Central memory CD4-positive, alpha-beta T cell (primary cell): ENCODE measurements around the gene TTLL12.

Source experiments
- DNase-seq: peaks from one replicate; pipeline ENCODE4 v3.0.0; 2022

Gene TTLL12

DNA sequence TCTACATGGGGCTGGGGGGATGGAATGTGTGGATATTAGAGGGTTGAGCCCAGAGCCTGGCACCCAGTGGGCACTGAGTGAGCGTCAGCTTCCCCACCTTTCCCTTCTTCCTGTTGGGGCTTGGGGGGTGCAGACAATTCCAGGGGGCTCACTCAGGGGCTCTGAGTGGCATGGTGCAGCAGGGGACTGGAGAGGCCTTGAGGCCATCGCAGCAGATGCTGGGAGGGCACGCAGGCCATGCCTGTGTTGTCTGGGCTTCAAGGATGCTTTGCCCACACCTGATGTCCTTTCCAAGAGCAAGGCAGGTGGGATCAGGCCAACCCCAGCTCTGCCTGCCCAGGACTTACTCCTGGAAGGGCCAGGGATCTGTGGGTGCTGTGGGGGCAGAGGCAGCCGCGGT, 11.2 kb upstream of the TTLL12 start:
- DNase-seq: no peak

DNA sequence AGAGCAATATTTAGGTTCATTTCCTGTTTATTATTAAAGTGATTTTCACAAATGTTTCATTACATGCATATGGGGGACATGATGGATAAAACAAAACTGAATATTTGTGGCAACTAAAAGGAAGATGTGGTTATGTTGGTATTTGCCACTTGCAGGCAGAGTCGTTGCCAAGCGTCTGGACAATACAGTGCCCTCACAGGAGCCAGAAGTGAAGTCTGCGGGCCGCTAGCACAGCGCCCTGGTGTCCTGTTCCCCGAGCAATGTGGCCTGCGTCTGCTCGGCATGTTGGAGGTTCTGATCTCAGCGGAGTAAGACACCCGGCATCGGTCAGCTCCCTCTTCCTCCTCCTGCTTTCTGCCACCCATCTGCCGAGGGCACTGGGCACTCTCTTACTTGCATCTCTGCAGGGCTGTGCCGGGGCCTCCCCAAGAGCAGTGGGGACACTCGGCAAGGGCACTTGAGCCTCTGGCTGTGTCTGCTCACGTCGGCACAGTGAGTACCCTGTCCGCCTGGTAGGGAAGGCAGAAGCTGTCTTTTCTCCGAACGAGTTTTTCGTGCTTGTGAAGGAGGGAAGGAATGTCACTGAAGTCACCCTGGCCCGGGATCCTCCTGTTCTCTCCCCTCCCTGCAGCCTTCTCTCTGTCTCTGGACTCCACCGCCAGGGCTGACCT, 10.5 kb upstream of the TTLL12 start:
- DNase-seq: no peak

DNA sequence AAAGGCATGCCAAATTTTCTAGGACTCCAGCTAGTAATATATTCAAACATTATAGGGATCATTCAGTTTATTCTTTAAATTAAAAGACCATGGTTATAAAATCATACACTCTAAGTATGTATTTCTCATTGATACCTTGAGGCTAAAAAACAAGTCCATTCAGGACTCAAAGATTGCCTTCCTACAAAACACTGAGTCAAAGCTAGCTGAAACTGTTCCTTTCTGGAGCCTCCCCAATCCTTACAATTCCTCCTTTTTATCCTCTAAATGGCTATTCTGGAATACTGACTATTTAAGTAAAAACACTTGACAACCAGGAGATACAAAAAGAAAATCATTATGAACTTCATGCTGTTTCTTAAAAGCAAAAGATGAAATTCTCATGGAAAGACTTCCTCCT, 4.9 kb upstream of the TTLL12 start:
- no peak for DNase-seq

DNA sequence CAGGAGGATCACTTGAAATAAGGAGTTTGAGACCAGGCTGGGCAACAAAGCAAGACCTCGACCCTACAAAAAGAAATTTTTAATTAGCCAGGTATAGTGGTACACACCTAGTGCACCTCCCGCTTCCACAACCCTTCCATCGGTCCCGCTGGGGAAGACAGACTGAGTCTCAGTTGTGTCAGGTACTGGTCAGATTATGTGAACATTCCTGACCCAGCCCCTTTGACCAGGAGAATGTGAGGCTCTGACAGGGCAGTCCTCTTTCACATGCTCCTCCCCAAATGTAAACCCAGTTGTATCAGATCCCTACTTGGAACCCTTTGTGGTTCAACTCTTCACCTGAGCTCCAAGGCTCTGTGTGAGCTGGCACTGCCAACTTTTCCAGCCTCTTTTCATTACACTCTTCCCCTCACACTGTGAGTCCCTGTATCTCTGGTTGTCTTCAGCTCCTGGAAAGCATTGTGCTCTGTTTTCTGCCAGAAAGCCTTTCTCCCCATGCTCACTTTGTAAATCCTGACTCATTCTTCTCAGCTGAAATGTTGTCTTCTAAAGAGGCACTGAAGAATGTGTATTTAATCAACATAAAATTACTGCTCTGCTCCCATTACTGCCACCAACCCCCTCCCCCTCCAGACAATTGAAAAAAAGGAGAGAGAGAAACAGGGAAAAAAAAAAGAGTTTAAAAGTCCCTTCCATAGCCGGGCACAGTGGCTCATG, 2.1 kb upstream of the TTLL12 start:
- no peak for DNase-seq

DNA sequence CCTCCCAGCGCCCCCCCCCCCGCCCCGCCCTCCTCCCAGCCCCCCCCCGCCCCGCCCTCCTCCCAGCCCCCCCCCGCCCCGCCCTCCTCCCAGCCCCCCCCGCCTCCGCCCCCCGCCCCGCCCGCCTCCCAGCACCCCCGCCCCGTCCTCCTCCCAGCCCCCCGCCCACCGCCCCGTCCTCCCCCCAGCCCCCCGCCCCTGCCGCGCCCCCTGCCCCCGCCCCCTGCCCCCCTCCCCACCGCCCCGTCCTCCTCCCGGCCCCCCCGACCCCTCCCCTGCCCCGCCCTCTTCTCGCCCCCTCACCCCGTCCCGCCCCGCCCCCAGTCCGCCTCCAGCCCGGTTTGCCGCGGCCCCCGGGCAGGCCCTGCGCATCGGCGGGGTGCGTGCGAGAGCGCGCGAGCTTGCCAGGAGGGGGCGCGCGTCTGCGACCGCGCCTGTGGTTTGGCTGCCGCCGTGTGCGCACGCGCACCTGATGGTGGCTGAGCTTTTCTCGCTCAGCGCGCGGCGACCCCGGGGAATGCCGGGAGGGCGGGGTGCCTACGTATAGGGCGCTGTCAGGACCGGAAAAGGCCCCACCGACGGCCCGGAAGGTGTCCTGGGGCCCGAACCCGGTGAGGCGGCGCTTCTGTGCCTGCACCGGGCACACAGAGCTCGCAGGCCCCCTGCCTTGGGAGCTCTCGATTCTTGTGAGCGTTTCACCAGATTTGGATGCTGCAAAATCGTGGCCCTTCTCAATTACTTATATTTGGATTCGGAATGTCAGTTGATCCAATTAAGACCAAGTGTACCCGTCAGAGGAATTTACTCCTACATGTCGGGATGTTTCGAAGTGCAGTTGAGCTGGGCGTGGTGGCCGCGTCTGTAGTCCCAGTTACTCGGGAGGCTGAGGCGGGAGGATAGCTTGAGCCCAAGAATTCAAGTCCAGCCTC, 501 bp upstream of the TTLL12 start:
- peak; percentile 96 for DNase-seq

DNA sequence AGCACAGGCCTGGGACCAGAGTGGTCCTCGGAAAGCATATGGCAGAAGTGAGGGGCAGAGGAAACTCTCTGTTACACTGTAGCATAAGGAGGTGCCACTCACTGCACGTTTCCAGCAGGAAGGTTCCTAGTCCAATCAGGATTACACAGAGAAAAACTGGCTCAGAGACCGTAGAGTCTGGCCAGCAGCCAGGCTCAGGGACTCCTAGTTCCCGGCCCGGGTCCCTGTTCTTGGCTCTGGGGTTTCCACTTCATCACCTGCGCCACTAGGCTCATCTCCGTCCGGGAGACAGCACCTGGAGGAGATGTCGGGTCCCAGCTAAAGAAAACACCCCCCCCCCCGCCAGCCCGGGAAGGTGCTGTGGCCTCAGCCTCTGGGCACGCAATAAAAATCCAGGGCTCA, 1.1 kb downstream of the TTLL12 start:
- DNase-seq: no peak

DNA sequence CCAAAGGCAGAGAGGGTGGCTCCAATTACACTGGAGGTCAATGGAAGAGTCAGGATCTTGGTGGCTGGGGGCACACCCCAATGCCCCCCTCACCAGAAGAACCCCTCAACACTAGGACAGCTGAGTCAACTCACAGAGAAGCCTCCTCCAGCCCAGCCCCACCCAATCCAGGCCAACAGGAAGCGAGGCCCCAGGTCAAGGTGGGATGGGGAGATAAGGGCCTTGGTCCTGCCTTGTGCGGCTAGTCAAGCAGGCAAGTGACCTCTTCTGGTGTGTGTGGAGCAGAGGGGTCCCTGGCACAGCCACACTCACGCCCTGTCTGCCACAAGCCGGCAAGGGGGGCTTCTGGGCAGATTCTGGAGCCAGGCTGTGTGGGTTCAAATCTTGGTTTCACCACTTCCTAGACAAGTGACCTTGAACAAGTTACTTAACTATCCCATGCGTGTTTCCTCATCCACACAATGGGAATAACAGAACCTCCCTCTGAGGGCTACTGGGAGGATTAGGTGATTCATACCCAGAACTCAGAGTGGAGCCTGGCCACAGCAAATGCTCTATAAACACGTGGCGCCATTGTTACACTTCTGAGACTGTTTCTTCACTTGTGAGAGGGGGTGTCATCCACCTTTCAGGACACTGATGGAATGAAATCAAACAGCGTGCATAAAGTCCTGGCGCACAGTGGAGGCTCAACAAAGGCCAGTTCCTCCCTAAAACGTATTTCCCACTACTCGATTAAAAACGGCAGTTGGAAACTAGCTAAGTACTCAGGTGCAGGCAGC, 3.2 kb downstream of the TTLL12 start:
- no peak for DNase-seq

DNA sequence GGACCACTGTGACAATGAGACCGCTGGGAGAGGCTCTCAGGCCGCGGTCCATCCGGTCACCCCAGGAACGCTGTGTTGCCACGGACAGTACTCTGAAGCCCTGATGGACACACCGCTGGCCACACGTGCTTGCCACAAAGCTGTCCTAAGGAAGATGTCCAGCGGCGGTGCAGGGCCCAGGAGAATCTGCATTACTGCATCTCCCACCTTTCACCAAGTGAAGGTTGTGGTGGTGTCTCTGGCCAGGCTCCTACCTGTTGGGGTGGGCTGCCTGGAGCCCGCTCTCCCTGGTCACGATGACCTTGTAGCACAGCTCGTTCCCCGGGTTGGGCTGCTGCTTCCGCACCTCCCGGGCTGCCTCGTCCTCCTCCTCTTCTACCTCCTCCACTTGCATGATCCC, 4.2 kb downstream of the TTLL12 start:
- no peak for DNase-seq

DNA sequence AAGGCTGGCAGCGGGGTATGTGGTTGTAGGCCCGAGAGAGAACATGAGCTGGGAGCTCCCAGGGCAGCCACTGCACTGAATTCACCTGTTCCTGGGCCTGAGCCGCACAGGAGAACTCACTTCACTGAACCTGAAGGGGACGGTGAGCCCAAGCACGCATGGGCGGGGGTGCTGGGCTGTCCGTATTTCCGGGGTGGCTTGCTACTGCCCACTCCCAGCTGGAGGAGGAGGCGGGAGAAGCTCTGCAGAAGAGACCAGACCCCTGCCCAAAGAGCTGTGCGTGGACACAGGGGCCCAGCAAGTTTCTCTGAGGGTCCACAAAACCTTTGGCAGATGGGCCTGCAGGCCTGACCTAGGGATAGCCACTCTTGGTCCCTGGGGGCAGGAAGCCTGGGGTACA, 4.8 kb downstream of the TTLL12 start:
- no peak for DNase-seq

DNA sequence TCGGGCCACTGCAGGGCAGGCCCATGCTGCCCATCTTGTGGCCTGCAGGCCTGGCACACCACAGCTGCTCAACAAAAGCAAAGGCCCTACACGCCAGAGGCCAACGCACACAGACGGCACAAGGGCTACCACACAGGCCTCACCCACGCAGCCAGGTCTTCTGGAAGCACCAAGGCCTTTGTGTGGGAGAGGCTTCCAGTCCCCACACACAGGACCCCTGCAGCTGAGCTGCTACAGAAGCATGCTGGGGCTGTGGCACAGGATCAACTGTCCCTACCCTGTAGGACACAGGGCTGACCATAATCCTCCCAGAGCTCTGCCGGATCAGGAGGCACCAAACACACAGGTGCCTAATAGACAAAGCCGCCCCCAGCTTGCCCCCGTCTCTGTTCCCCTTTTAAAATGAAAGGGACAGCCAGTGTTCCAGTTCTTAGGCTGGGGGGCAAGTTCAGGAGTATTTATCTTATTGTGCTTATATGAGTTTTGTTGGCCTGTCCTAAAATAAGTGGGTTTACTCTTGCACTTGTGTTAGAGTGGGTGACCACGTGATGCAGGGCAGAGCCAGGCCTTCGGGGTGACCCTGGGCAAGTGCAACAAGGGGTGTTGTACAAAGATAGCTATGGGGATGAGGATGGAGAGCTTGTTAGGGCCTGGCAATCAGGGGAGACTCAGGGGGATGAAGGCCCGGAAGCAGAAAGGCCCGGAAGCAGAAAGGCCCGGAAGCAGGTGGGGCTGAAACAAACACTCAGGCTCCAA, 5.4 kb downstream of the TTLL12 start:
- DNase-seq: no peak

DNA sequence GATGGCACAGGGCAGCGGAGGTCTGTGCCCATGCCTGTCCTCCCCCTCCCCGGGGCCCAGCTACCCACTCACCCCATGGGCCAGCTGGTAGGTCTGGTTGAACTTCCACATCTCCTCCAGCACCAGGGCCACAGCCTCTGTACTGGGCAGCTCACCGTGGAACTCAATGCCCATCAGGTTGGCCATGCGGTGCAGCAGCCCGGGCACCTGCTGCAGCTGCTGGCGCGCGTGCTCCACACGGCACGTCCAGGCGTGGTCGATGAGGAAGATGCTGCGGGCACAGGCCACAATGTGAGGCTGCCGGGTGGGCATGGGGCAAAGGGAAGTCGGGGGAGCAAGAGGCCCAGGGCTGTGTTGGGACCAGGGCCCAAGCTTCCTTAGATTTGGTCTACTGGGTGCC, 6.3 kb downstream of the TTLL12 start:
- no peak for DNase-seq

DNA sequence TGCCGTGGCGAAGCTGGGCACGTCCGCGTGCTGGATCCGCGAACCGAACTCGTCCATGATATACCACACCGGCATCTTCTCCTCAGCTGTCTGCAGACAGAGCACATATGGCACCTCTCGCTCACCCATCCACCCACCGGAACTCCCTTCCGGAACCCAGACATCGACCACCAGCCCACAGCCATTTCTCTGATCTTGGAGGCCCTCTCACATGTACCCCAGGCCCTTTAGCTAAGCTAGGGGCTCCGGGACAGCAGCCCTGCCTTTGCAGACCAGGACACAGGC, 7.1 kb downstream of the TTLL12 start:
- DNase-seq: no peak

DNA sequence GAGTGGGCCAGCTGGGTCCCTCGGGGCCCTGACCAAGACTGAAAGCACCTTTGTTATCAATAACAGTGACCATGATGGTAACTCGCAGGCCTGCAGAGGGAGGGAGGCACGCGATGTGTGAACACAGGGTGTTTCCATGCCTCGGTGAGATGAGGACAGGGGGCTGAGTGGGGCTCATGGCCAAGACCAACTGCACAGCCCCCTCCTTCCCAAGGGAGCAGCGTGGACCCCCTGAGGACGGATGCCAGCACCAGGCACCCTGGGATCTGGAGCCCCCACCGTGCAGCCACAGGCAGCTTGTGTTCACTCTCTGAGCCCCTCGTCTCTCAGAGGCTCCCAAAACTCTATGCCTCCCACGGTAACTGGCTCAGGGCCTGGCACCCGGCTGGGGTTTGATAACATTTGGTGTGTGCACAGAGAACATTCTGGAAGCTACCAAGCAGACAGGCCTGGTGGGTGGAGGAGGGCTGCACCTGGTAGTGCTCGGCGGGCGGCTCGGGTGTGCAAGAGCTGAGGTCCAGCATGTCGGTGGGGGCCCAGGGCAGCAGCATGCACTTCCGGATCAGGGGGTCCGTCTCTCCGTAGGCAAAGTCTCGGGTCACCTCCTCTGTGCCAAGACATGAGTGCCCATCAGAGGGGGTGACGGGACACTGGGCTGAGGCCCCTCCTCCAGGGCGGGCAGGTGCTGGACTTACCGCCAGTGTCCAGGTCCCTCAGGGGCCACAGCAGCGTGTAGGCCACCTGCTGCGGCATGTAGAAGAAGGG, 7.6 kb downstream of the TTLL12 start:
- no peak for DNase-seq

DNA sequence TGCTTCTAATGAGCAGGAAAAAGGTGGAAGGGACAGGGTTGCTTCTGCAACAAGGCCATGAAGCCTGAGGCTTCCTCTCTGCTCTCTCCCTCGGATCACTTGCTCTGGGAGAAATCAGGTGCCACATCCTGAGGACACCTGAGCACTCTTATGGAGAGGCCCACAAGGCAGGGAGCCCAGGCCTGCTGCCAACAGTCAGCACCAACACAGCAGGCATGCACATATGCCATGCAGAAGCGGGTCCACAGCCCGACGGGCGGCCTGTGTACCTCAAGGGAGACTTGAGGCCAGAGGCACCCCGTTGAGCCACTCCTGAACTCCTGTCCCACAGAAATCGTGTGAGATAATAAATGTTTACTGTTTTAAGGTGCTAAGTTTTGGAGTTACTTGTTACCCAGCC, 9.5 kb downstream of the TTLL12 start:
- DNase-seq: no peak

DNA sequence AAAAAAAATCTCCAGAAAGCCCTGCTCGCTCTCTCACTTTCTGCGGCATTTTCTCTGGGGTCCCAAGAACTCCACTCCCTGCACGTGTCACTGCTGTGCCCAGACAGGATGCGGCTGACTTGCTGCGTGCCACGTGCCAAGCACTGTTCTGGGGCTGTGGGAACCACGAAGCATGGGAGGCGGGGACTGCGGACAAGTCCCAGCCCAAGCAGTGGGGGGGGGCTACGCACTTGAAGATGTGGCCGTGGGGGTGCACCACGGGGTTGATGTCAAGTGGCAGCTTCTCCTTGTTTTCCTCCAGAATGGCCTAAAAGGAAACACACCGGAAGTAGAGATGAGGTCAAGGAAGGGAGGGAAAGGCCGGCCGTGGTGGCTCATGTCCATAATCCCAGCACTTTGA, 10.8 kb downstream of the TTLL12 start:
- DNase-seq: no peak

DNA sequence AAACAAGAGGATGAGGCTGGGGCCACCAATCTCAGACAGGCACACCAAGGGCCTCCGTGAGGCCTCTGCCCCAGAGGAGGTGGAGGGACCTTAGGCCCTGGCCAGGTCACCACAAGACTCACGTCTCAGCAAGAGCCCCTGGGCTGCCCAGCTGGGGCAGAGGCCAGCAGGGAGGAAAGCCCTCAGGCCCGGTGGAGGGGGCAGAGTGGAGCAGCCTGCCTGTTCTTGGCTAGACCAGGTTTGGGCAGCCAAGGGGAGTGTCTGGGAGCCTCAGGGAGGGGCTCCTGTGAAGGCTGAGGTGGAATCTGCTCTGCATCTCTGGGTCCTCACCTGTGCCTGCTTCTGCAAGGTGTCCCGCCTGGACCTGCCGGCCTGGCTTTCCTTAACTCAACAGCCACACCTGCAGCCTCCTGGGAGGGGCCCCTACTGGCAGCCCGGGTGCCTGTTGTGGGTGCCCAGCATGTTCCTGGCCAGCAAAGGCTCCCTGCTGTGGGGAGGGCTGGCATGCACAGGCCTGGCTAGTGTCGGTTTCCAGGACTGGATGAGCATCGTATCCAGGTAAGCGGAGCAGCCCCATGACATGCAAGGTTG, 11.9 kb downstream of the TTLL12 start:
- DNase-seq: no peak

DNA sequence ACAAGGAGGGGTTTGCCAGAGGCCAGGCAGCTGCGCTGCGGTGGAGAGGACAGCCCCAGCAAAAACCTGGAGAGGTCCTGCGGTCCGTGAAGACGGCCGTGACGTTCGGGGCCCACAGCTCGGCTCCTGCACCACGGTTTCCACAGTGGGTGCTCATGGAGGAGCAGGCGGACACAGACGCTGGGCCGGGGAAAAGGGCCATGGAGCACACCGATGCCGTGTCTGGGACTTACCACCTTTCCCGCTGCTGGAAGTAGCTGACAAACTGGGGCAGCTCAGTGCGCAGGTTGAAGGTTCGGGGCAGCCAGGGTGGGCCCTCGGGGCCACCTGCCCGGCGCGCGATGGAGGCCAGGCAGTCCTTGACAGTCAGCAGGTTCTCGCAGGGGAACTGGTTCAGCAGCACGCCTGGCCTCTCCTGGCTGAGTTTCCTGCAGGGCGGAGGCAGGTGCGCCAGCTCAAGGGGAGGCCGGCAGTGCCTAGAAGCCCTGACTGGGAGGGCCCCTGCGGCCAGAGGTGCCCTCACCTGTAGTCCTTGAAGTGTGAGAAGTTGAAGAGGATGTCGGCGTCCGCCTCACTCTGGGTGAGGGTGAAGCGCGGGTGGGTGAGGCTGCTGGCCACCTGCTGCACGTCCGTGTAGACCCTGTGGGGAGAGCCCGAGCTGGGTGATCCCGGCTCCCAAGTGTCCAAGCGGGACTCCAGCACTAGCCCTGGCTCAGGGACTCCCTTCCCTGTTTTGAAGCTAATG, 12.8 kb downstream of the TTLL12 start:
- DNase-seq: no peak

DNA sequence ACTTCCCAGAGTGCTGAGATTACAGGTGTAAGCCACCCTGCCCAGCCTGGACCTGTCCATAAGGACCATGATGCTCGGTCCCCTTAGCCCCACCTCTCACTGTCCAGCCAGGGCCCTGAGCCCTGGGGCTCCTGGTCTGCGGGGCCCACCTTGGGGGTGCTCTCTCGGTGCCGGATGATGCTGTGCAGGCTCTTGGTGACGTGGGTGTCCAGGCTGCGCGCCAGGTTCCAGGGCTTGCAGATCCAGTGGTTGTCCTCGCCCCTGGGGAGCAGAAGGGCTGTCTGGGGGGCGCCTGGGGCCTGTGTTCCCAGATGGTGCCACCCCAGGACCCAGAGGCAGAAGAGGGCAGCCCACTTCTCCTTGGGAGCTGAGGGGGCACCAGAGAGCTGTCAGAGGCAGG, 13.4 kb downstream of the TTLL12 start:
- no peak for DNase-seq

DNA sequence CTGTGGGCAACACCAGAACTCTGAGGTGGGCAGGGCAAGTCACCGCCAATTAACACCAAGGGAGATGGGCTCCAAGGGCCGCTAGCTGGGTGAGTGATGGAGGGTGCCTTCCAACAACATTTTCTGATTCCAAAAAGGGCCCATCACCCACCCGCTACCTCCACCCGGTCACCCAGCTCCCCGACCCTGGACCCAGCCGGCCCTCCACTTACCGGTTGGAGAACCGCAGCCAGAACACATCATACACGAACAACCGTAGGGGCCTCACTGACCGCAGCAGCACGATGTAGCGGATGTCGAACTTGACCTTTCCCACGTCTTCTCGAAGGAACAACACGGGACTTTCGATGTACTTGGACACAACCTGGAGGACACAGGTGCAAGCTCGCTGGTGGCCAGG, 14.7 kb downstream of the TTLL12 start:
- no peak for DNase-seq

DNA sequence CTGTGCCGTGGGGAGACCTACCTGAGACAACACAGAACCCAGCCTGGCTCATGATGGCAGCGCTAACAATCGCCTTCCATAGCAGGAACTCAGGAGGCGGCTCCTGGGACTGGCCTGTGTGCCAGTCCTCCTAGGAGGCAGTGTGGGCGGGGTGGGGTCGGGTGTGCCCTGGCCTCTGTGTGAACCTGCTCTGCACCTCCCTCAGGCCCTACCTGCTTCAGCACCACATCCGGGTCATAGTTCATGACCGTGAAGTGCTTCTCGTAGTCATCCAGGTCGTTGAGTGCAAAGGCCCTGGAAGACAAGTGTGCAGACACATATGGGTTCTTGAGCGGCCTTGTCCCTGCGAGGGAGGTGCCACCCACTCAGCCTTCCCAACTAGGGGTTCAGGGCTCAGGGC, 15.3 kb downstream of the TTLL12 start:
- DNase-seq: no peak
